ENCODE measurements around the gene MAFG. TPM values are rescaled to one million over a fixed set of nuclear protein-coding genes. Genes with fewer than 3 reads are reported as not detected.

MAFG gene
- total RNA-seq, 1 donor from 2014 or later: 8.1 TPM

- peaks cover 19% of the 10 kb centered on the region for H3F3A ChIP-seq (ENCODE audit: low read depth)
- H3K79me2 ChIP-seq (ENCODE audit: low read depth): no peaks in the 10 kb centered on the region
- no peak overlapping the region for H3K4me3 ChIP-seq
- H2AFZ ChIP-seq (replicated peaks): no peak overlapping the region
- H3K36me3 ChIP-seq: no peaks in the 10 kb centered on the region
- Mint-ChIP-seq H3K27me3 (ENCODE audit: insufficient read depth, low read depth) (peaks cover 23% of the 10 kb centered on the region), H3K4me1 (peaks cover 34% of the 10 kb centered on the region), H3K4me3 (peak overlapping the region; percentile 18), H3K27ac (peak overlapping the region; percentile 29), H3K9me3 (peaks cover 10% of the 10 kb centered on the region), H3K36me3 (no peaks in the 10 kb centered on the region)
- H3K27ac ChIP-seq: no peak overlapping the region
- H3K4me2 ChIP-seq: no peak overlapping the region
- H3K4me1 ChIP-seq: peaks cover 22% of the 10 kb centered on the region
- peaks cover 71% of the 10 kb centered on the region for H3K27me3 ChIP-seq
- no peaks in the 10 kb centered on the region for H4K20me1 ChIP-seq (ENCODE audit: low read depth)
- DNase-seq (ENCODE audit: low spot score): no peak
- no peak overlapping the region for H3K9ac ChIP-seq
- peaks cover 3% of the 10 kb centered on the region for H3K9me3 ChIP-seq (ENCODE audit: low read depth)
- no peak for TF ChIP-seq CTCF (IDR thresholded peaks at IDR 0.05)
- TF ChIP-seq EZH2phosphoT487 (IDR thresholded peaks at IDR 0.05): no peak
- no peak for TF ChIP-seq EZH2 (IDR thresholded peaks at IDR 0.05)
These were observed 41.6 kb upstream of the MAFG start for GRCh38 chr17:81968850-81969812.

- Mint-ChIP-seq H3K4me3 (peak overlapping the region; percentile 73), H3K27me3 (ENCODE audit: insufficient read depth, low read depth) (peaks cover 20% of the 10 kb centered on the region), H3K4me1 (peaks cover 37% of the 10 kb centered on the region), H3K27ac (peak overlapping the region; percentile 81), H3K9me3 (peaks cover 9% of the 10 kb centered on the region), H3K36me3 (no peaks in the 10 kb centered on the region)
- Histone ChIP-seq H3K27me3 (peaks cover 75% of the 10 kb centered on the region), H3K9me3 (ENCODE audit: low read depth) (no peaks in the 10 kb centered on the region), H3K27ac (no peak overlapping the region), H3K4me1 (peaks cover 22% of the 10 kb centered on the region), H3K4me2 (peak overlapping the region; percentile 47), H2AFZ (replicated peaks) (no peak overlapping the region), H3K79me2 (ENCODE audit: low read depth) (no peaks in the 10 kb centered on the region), H3F3A (ENCODE audit: low read depth) (peaks cover 19% of the 10 kb centered on the region), H3K4me3 (no peak overlapping the region), H3K9ac (no peak overlapping the region), H4K20me1 (ENCODE audit: low read depth) (no peaks in the 10 kb centered on the region), H3K36me3 (no peaks in the 10 kb centered on the region)
- DNase-seq (ENCODE audit: low spot score): no peak
- TF ChIP-seq EZH2 (IDR thresholded peaks at IDR 0.05): no peak
These were observed 40.8 kb upstream of the MAFG start for GRCh38 chr17:81968396-81968745.

- Mint-ChIP-seq H3K27me3 (ENCODE audit: insufficient read depth, low read depth) (peaks cover 23% of the 10 kb centered on the region), H3K9me3 (peaks cover 8% of the 10 kb centered on the region), H3K27ac (peak overlapping the region; percentile 81), H3K4me1 (peaks cover 39% of the 10 kb centered on the region), H3K4me3 (peak overlapping the region; percentile 73), H3K36me3 (no peaks in the 10 kb centered on the region)
- no peaks in the 10 kb centered on the region for H3K79me2 ChIP-seq (ENCODE audit: low read depth)
- TF ChIP-seq CTCF (IDR thresholded peaks at IDR 0.05) (no peak), EZH2phosphoT487 (IDR thresholded peaks at IDR 0.05) (no peak), EZH2 (IDR thresholded peaks at IDR 0.05) (no peak)
- no peaks in the 10 kb centered on the region for H3K9me3 ChIP-seq (ENCODE audit: low read depth)
- no peak overlapping the region for H3K4me3 ChIP-seq
- no peak overlapping the region for H3K27ac ChIP-seq
- no peaks in the 10 kb centered on the region for H3K36me3 ChIP-seq
- DNase-seq (ENCODE audit: low spot score): peak; percentile 94
- peaks cover 81% of the 10 kb centered on the region for H3K27me3 ChIP-seq
- H3F3A ChIP-seq (ENCODE audit: low read depth): peaks cover 19% of the 10 kb centered on the region
- H4K20me1 ChIP-seq (ENCODE audit: low read depth): no peaks in the 10 kb centered on the region
- H2AFZ ChIP-seq (replicated peaks): no peak overlapping the region
- peak overlapping the region; percentile 47 for H3K4me2 ChIP-seq
- H3K4me1 ChIP-seq: peaks cover 22% of the 10 kb centered on the region
- no peak overlapping the region for H3K9ac ChIP-seq
These were observed 40.2 kb upstream of the MAFG start for GRCh38 chr17:81967533-81968395.
